Measurements from ENCODE around the gene MOB3A.

The MOB3A gene

DNA sequence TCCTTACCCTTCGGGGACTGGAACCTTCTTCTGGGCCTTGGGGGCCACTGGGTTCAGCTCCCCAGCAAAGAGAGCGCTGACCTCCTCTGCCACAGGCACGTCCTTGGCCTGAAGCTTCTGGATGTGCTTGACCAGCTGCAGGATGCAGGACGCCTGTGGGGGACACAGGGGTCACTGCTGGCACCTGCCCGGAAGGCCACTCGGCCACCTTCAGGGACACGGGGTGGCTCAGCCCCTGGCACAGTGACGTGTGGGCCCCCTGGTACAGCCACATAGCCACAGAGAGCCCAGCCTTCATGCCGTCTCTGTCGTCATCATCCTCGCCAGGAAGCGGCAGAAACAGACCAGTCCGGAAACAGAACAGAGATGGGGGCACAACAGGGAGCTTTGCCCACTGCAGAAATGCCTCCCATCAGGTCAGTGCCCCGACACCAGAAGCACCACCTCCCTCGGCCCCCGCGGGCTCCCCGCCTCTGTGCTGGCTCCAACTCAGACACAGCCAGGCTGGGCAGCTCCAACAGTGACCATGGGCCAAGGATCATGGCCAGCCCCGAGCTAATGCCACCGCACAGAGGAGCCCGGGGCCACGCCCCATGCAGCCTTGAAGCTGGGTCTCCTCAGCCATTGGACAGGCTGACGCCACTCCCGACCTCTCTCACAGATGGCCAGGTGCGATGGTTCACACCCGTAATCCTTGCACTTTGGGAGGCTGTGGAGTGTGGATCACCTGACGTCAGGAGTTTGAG lies 21.3 kb upstream of the MOB3A start:
- no peaks in the 10 kb centered on the region for H3K79me2 ChIP-seq (ENCODE audit: insufficient read depth, low read length)
- H3K9me2 ChIP-seq (replicated peaks; ENCODE audit: low read depth, low read length): no peaks in the 10 kb centered on the region
- H3K4me1 ChIP-seq (ENCODE audit: insufficient read depth, low read length, poor library complexity, severe bottlenecking): no peaks in the 10 kb centered on the region
- H3K36me3 ChIP-seq (ENCODE audit: insufficient read depth, low read length): peaks cover 90% of the 10 kb centered on the region; the same call in 1 of the 2 replicates
- no peak overlapping the region for H2AFZ ChIP-seq (ENCODE audit: low read length)
- TF ChIP-seq EZH2phosphoT487 (IDR thresholded peaks at IDR 0.05; ENCODE audit: borderline replicate concordance) (no peak), CTCF (conservative IDR thresholded peaks at IDR 0.05; ENCODE audit: low read length) (no peak)
- no peaks in the 10 kb centered on the region for H3K9me3 ChIP-seq (ENCODE audit: insufficient read depth, low read depth, low read length)
- H4K20me1 ChIP-seq (ENCODE audit: insufficient read depth, low read length, poor library complexity, severe bottlenecking): no peaks in the 10 kb centered on the region
- H3F3A ChIP-seq (ENCODE audit: low read depth): no peaks in the 10 kb centered on the region
- H3K27me3 ChIP-seq (ENCODE audit: insufficient read depth, low read length, poor library complexity, severe bottlenecking): no peaks in the 10 kb centered on the region
- H3K4me3 ChIP-seq (ENCODE audit: low read length, poor library complexity, severe bottlenecking): no peak overlapping the region
- H3K9ac ChIP-seq (ENCODE audit: low read depth, low read length, poor library complexity, severe bottlenecking): no peak overlapping the region
- H3K4me2 ChIP-seq (ENCODE audit: low read depth, low read length, poor library complexity, severe bottlenecking): no peak overlapping the region

- Histone ChIP-seq H3K36me3 (ENCODE audit: insufficient read depth, low read length) (peaks cover 90% of the 10 kb centered on the region; the same call in 1 of the 2 replicates), H3K9me2 (replicated peaks; ENCODE audit: low read depth, low read length) (no peaks in the 10 kb centered on the region), H3K27me3 (ENCODE audit: insufficient read depth, low read length, poor library complexity, severe bottlenecking) (no peaks in the 10 kb centered on the region), H3K4me3 (ENCODE audit: low read length, poor library complexity, severe bottlenecking) (no peak overlapping the region), H3K4me1 (ENCODE audit: insufficient read depth, low read length, poor library complexity, severe bottlenecking) (no peaks in the 10 kb centered on the region), H2AFZ (ENCODE audit: low read length) (no peak overlapping the region), H4K20me1 (ENCODE audit: insufficient read depth, low read length, poor library complexity, severe bottlenecking) (no peaks in the 10 kb centered on the region), H3K4me2 (ENCODE audit: low read depth, low read length, poor library complexity, severe bottlenecking) (no peak overlapping the region), H3F3A (ENCODE audit: low read depth) (no peaks in the 10 kb centered on the region), H3K79me2 (ENCODE audit: insufficient read depth, low read length) (no peaks in the 10 kb centered on the region), H3K9me3 (ENCODE audit: insufficient read depth, low read depth, low read length) (no peaks in the 10 kb centered on the region), H3K9ac (ENCODE audit: low read depth, low read length, poor library complexity, severe bottlenecking) (no peak overlapping the region)
- TF ChIP-seq CTCF (conservative IDR thresholded peaks at IDR 0.05; ENCODE audit: low read length): no peak
- no peak for TF ChIP-seq EZH2phosphoT487 (IDR thresholded peaks at IDR 0.05; ENCODE audit: borderline replicate concordance)
These were observed 20.4 kb upstream of the MOB3A start for GRCh38 chr19:2116507-2116906.

- H3F3A ChIP-seq (ENCODE audit: low read depth): no peaks in the 10 kb centered on the region
- no peaks in the 10 kb centered on the region for H4K20me1 ChIP-seq (ENCODE audit: insufficient read depth, low read length, poor library complexity, severe bottlenecking)
- H3K4me3 ChIP-seq (ENCODE audit: low read length, poor library complexity, severe bottlenecking): no peak overlapping the region
- H3K36me3 ChIP-seq (ENCODE audit: insufficient read depth, low read length): peaks cover 90% of the 10 kb centered on the region; the same call in 1 of the 2 replicates
- no peak overlapping the region for H3K4me2 ChIP-seq (ENCODE audit: low read depth, low read length, poor library complexity, severe bottlenecking)
- H3K27me3 ChIP-seq (ENCODE audit: insufficient read depth, low read length, poor library complexity, severe bottlenecking): no peaks in the 10 kb centered on the region
- no peaks in the 10 kb centered on the region for H3K9me2 ChIP-seq (replicated peaks; ENCODE audit: low read depth, low read length)
- no peaks in the 10 kb centered on the region for H3K4me1 ChIP-seq (ENCODE audit: insufficient read depth, low read length, poor library complexity, severe bottlenecking)
- no peak for TF ChIP-seq EZH2phosphoT487 (IDR thresholded peaks at IDR 0.05; ENCODE audit: borderline replicate concordance)
- no peak for TF ChIP-seq CTCF (conservative IDR thresholded peaks at IDR 0.05; ENCODE audit: low read length)
- H2AFZ ChIP-seq (ENCODE audit: low read length): no peak overlapping the region
- H3K9me3 ChIP-seq (ENCODE audit: insufficient read depth, low read depth, low read length): no peaks in the 10 kb centered on the region
- H3K79me2 ChIP-seq (ENCODE audit: insufficient read depth, low read length): no peaks in the 10 kb centered on the region
- no peak overlapping the region for H3K9ac ChIP-seq (ENCODE audit: low read depth, low read length, poor library complexity, severe bottlenecking)
These were observed 19.8 kb upstream of the MOB3A start for GRCh38 chr19:2115911-2116426.

All from Loucy (cell line).